H9 (cell line): ENCODE results near the gene TMEM217. TPM values are rescaled to one million over a fixed set of nuclear protein-coding genes. Genes with fewer than 3 reads are reported as not detected.

Experiments used
- DNase-seq: peaks from one replicate; pipeline ENCODE4 v3.0.0-alpha.2; 2017
- H2AFZ ChIP-seq: one replicate; pipeline ENCODE4 v1.6.1; 2013; ENCODE audit warnings: mild to moderate bottlenecking, low read length, control low read depth, moderate library complexity
- H2AK5ac ChIP-seq: 2 replicates; pipeline ENCODE4 v1.6.1; 2013; ENCODE audit warnings: low read length, control low read depth, mixed read lengths; ENCODE audit not compliant: insufficient read length
- H2BK120ac ChIP-seq: one replicate; pipeline ENCODE4 v1.6.1; 2013; ENCODE audit warnings: low read depth, mild to moderate bottlenecking, low read length, control low read depth, inconsistent platforms; ENCODE audit not compliant: poor library complexity, severe bottlenecking
- H2BK12ac ChIP-seq: 2 replicates; pipeline ENCODE4 v1.6.1; 2013; ENCODE audit warnings: low read length, control low read depth, mixed read lengths, low read depth; ENCODE audit not compliant: insufficient read length
- H2BK15ac ChIP-seq: 2 replicates; pipeline ENCODE4 v1.6.1; 2013; ENCODE audit warnings: low read depth, low read length, control low read depth
- H2BK20ac ChIP-seq: one replicate; pipeline ENCODE4 v1.6.1; 2013; ENCODE audit warnings: low read depth, mild to moderate bottlenecking, low read length, control low read depth, inconsistent platforms; ENCODE audit not compliant: poor library complexity, severe bottlenecking
- H2BK5ac ChIP-seq: 2 replicates; pipeline ENCODE4 v1.6.1; 2013; ENCODE audit warnings: low read length, control low read depth, mixed read lengths; ENCODE audit not compliant: insufficient read length
- H3K14ac ChIP-seq: 2 replicates; pipeline ENCODE4 v1.6.1; 2013; ENCODE audit warnings: low read length, control low read depth; ENCODE audit not compliant: insufficient read depth
- H3K18ac ChIP-seq: 2 replicates; pipeline ENCODE4 v1.6.1; 2013; ENCODE audit warnings: low read depth, mild to moderate bottlenecking, mixed read lengths, low read length, control low read depth; ENCODE audit not compliant: insufficient read length
- H3K23ac ChIP-seq: 2 replicates; pipeline ENCODE4 v1.6.1; 2013; ENCODE audit warnings: low read length, control low read depth, mixed read lengths, low read depth; ENCODE audit not compliant: insufficient read length
- H3K23me2 ChIP-seq: 2 replicates; pipeline ENCODE4 v1.6.1; 2013; ENCODE audit warnings: low read depth, mild to moderate bottlenecking, mixed read lengths, low read length, control low read depth; ENCODE audit not compliant: insufficient read length, poor library complexity, severe bottlenecking
- H3K27ac ChIP-seq: 2 replicates; pipeline ENCODE4 v1.5.1; 2013; ENCODE audit warnings: low read length, control low read depth, mixed read lengths, low read depth; ENCODE audit not compliant: insufficient read length
- H3K27me3 ChIP-seq: 2 replicates; pipeline ENCODE4 v1.6.1; 2013; ENCODE audit warnings: low read length, control low read depth, inconsistent platforms; ENCODE audit not compliant: insufficient read depth
- H3K4ac ChIP-seq: 2 replicates; pipeline ENCODE4 v1.6.1; 2013; ENCODE audit warnings: low read depth, mild to moderate bottlenecking, control low read depth, inconsistent platforms, low read length, moderate library complexity
- H3K4me1 ChIP-seq: 2 replicates; pipeline ENCODE4 v1.6.1; 2013; ENCODE audit warnings: low read length, control low read depth, inconsistent platforms; ENCODE audit not compliant: insufficient read depth
- H3K4me2 ChIP-seq: 2 replicates; pipeline ENCODE4 v1.6.1; 2013; ENCODE audit warnings: low read length, control low read depth, mixed read lengths; ENCODE audit not compliant: insufficient read length, insufficient read depth
- H3K56ac ChIP-seq: 2 replicates; pipeline ENCODE4 v1.6.1; 2013; ENCODE audit warnings: low read depth, mild to moderate bottlenecking, mixed read lengths, low read length, control low read depth; ENCODE audit not compliant: insufficient read length
- H3K79me1 ChIP-seq: 2 replicates; pipeline ENCODE4 v1.6.1; 2013; ENCODE audit warnings: low read depth, mild to moderate bottlenecking, moderate library complexity, low read length, control low read depth, inconsistent platforms; ENCODE audit not compliant: insufficient read depth, poor library complexity, severe bottlenecking
- H3K79me2 ChIP-seq: 2 replicates; pipeline ENCODE4 v1.6.1; 2013; ENCODE audit warnings: low read length, control low read depth, inconsistent platforms; ENCODE audit not compliant: insufficient read depth
- H3K9ac ChIP-seq: 2 replicates; pipeline ENCODE4 v1.6.1; 2013; ENCODE audit warnings: low read length, control low read depth, mixed read lengths; ENCODE audit not compliant: insufficient read length; ENCODE audit errors: extremely low read depth
- H3K9me3 ChIP-seq: one replicate; pipeline ENCODE4 v1.6.1; 2013; ENCODE audit warnings: low read depth, low read length, inconsistent platforms; ENCODE audit not compliant: control insufficient read depth
- H3T11ph ChIP-seq: one replicate; pipeline ENCODE4 v1.6.1; 2013; ENCODE audit warnings: mild to moderate bottlenecking, low read length, control low read depth, inconsistent platforms
- H4K20me1 ChIP-seq: one replicate; pipeline ENCODE4 v1.6.1; 2013; ENCODE audit not compliant: control insufficient read depth, insufficient read length, insufficient read depth
- H4K5ac ChIP-seq: 2 replicates; pipeline ENCODE4 v1.6.1; 2013; ENCODE audit warnings: low read depth, mild to moderate bottlenecking, mixed read lengths, low read length, control low read depth; ENCODE audit not compliant: insufficient read length
- H4K8ac ChIP-seq: replicated peaks from 2 replicates; pipeline ENCODE4 v1.6.1; 2013; ENCODE audit warnings: low read length, control low read depth, mixed read lengths, low read depth; ENCODE audit not compliant: insufficient read length
- H4K91ac ChIP-seq: 2 replicates; pipeline ENCODE4 v1.6.1; 2013; ENCODE audit warnings: low read depth, mild to moderate bottlenecking, moderate library complexity, mixed read lengths, low read length, control low read depth; ENCODE audit not compliant: insufficient read length
- H3K27ac Mint-ChIP-seq, 3 experiments: 2 replicates in 2 of 3; 3 replicates in 1 of 3; pipeline ENCODE4 v1.8.0; 2020 to 2021; ENCODE audit warnings: mixed read lengths in 3 of 3, mild to moderate bottlenecking in 1 of 3, moderate library complexity in 1 of 3
- H3K27me3 Mint-ChIP-seq: 2 replicates; pipeline ENCODE4 v1.8.0; 2021; ENCODE audit warnings: low read depth, mild to moderate bottlenecking, moderate library complexity, mixed read lengths
- H3K36me3 Mint-ChIP-seq, 3 experiments: 2 replicates in 2 of 3; 3 replicates in 1 of 3; pipeline ENCODE4 v1.8.0; 2020 to 2021; ENCODE audit warnings: low read depth in 3 of 3, mixed read lengths in 3 of 3; ENCODE audit not compliant: insufficient read depth in 1 of 3
- H3K4me1 Mint-ChIP-seq, 2 experiments: 2 replicates each; pipeline ENCODE4 v1.8.0; 2020; ENCODE audit warnings: mixed read lengths in 2 of 2
- H3K4me3 Mint-ChIP-seq, 2 experiments: 2 replicates in 1 of 2; 3 replicates in 1 of 2; pipeline ENCODE4 v1.8.0; 2020 to 2021; ENCODE audit warnings: mild to moderate bottlenecking in 2 of 2, mixed read lengths in 2 of 2, moderate library complexity in 1 of 2
- H3K9me3 Mint-ChIP-seq, 2 experiments: 2 replicates in 1 of 2; 3 replicates in 1 of 2; pipeline ENCODE4 v1.8.0; 2020; ENCODE audit warnings: mild to moderate bottlenecking in 2 of 2, mixed read lengths in 2 of 2, moderate library complexity in 1 of 2
- CTCF ChIP-seq: fragments of 200-600 bp; sonication (generic); conservative IDR thresholded peaks from 3 replicates; pipeline ENCODE4 v1.8.0; 2021; ENCODE audit warnings: antibody characterized with exemption, mild to moderate bottlenecking
- WGBS: extraction: QIAGEN DNeasy Blood & Tissue Kit; methylation state at CpG from one replicate; pipeline ENCODE4 v1.1.7; 2013; ENCODE audit warnings: missing lambda C conversion rate, low lambda C conversion rate, mixed read lengths; ENCODE audit not compliant: insufficient read length; ENCODE audit errors: extremely low coverage; 5-methylcytosine and 5-hydroxymethylcytosine counted together
- total RNA-seq: library from RNA; stranded (reverse); gene quantifications from 2 replicates; pipeline ENCODE4 v1.2.1, GENCODE V29; 2021

The TMEM217 gene
- total RNA-seq, 1 experiment from 2014 or later, result 1.1 TPM

- Histone ChIP-seq H4K8ac (no peak overlapping the region), H4K20me1 (no peaks in the 10 kb centered on the region), H3K56ac (no peak overlapping the region), H3K79me2 (no peaks in the 10 kb centered on the region), H3K27me3 (no peaks in the 10 kb centered on the region), H3K79me1 (no peaks in the 10 kb centered on the region), H2BK15ac (no peak overlapping the region), H3K9ac (no peak overlapping the region), H2BK5ac (no peak overlapping the region), H3K23me2 (no peaks in the 10 kb centered on the region), H3K14ac (no peak overlapping the region), H4K91ac (no peak overlapping the region), H2BK12ac (no peak overlapping the region), H3T11ph (no peak overlapping the region), H3K9me3 (no peaks in the 10 kb centered on the region), H2AFZ (no peak overlapping the region), H3K27ac (no peak overlapping the region), H3K18ac (no peak overlapping the region), H4K5ac (no peak overlapping the region), H2BK120ac (no peak overlapping the region), H2BK20ac (no peak overlapping the region), H3K4me2 (no peak overlapping the region), H3K4me1 (no peaks in the 10 kb centered on the region), H3K4ac (no peak overlapping the region), H2AK5ac (no peak overlapping the region), H3K23ac (no peak overlapping the region)
- Mint-ChIP-seq H3K27me3 (no peaks in the 10 kb centered on the region), H3K9me3 (no peaks in the 10 kb centered on the region; a peak in 1 of 5 replicates), H3K27ac (no peak overlapping the region), H3K36me3 (peaks cover 1 to 27% (median 12%) of the 10 kb centered on the region in 3 experiments; a peak in 4 of 7 replicates), H3K4me3 (no peak overlapping the region; a peak in 1 of 5 replicates), H3K4me1 (no peaks in the 10 kb centered on the region)
- DNase-seq, result no peak
- TF ChIP-seq CTCF, result no peak
- WGBS, result no CpG with 5 or more reads among the region's 7 CpGs
These were observed 46.8 kb upstream of the TMEM217 start for GRCh38 chr6:37304766-37305165.
